K562 (cell line): ENCODE data around the gene AKAP6. TPM values are rescaled to one million over a fixed set of nuclear protein-coding genes. Genes with fewer than 3 reads are reported as not detected.

Experiments used
- ATAC-seq: fragments of 200-7000 bp; cut with Tn5 transposase; 3 replicates; pipeline ENCODE4 v1.9.1; 2020; ENCODE audit warnings: moderate library complexity
- BruUV-seq: library from RNA; stranded (reverse); fragments of 400-500 nt; replicated peaks from 2 replicates; lab custom pipeline; 2021; lab: Mats Ljungman, UMichigan
- CTCF ChIA-PET: fragments of 300-600 bp; formaldehyde crosslinking; extraction: SDS; loops from one replicate; lab custom pipeline; 2021; ENCODE audit warnings: low intra/inter-chr PET ratio; lab: Yijun Ruan, JAX
- POLR2A ChIA-PET: fragments of 300-600, 350-650 bp; sonication (Branson Sonifier 250); formaldehyde crosslinking; extraction: SDS; loops from one replicate; lab custom pipeline; 2021; ENCODE audit warnings: antibody characterized with exemption, inconsistent platforms; lab: Yijun Ruan, JAX
- DNase-seq, 4 experiments: peaks; one replicate each; pipeline versions ENCODE4 v3.0.0 to v3.0.0-alpha.2; 2011 to 2018; ENCODE audit warnings: low spot score in 3 of 4, mixed read lengths in 3 of 4; ENCODE audit errors: extremely low read depth in 1 of 4
- FAIRE-seq: peaks from 2 replicates; lab custom pipeline; 2011; peaks lifted over from hg19 to GRCh38; lab: Jason Lieb, UNC
- H2AFZ ChIP-seq: 2 replicates; pipeline ENCODE4 v1.6.0; 2011; ENCODE audit warnings: low read depth, low read length, control low read depth, inconsistent platforms
- H3K27ac ChIP-seq: fragments of 200-600 bp; 3 replicates; pipeline ENCODE4 v1.8.0; 2011; ENCODE audit warnings: low read depth, mild to moderate bottlenecking, control low read depth, inconsistent platforms, low read length, moderate library complexity, mixed read lengths; ENCODE audit errors: extremely low read depth
- H3K27me3 ChIP-seq, 2 experiments: fragments of 300-600 bp in 1 of 2; 2 replicates in 1 of 2; 3 replicates in 1 of 2; pipeline versions ENCODE4 v1.6.0 to v1.8.0; 2011; ENCODE audit warnings: inconsistent platforms in 2 of 2, low read length in 2 of 2, mild to moderate bottlenecking in 1 of 2, mixed read lengths in 1 of 2, moderate library complexity in 1 of 2; ENCODE audit not compliant: control insufficient read depth in 2 of 2, insufficient read depth in 2 of 2
- H3K36me3 ChIP-seq: fragments of 300-600 bp; 3 replicates; pipeline ENCODE4 v1.8.0; 2011; ENCODE audit warnings: mild to moderate bottlenecking, low read length, inconsistent platforms; ENCODE audit not compliant: control insufficient read depth, insufficient read depth
- H3K4me1 ChIP-seq, 2 experiments: fragments of 200-600 bp in 1 of 2; replicated peaks in 1 of 2; 2 replicates in 1 of 2; 3 replicates in 1 of 2; pipeline versions ENCODE4 v1.5.1 to v1.8.0; 2011; ENCODE audit warnings: inconsistent platforms in 2 of 2, low read length in 2 of 2, mild to moderate bottlenecking in 1 of 2, mixed read lengths in 1 of 2, moderate library complexity in 1 of 2; ENCODE audit not compliant: control insufficient read depth in 2 of 2, insufficient read depth in 2 of 2
- H3K4me2 ChIP-seq: 2 replicates; pipeline ENCODE4 v1.6.1; 2011; ENCODE audit warnings: low read length, control low read depth, inconsistent platforms, mixed read lengths; ENCODE audit not compliant: insufficient read depth
- H3K4me3 ChIP-seq: fragments of 200-600 bp; sonication (generic), shearing (Covaris generic); 2 replicates; pipeline ENCODE4 v1.5.1; 2016; ENCODE audit warnings: control low read depth, inconsistent platforms
- H3K79me2 ChIP-seq: fragments of 200-600 bp; 3 replicates; pipeline ENCODE4 v1.8.0; 2011; ENCODE audit warnings: low read length, inconsistent platforms; ENCODE audit not compliant: control insufficient read depth, insufficient read depth
- H3K9ac ChIP-seq, 2 experiments: 2 replicates each; pipeline versions ENCODE4 v1.6.0 to v1.6.1; 2011; ENCODE audit warnings: low read depth in 2 of 2, low read length in 2 of 2, control low read depth in 1 of 2, inconsistent platforms in 1 of 2, mild to moderate bottlenecking in 1 of 2, mixed read lengths in 1 of 2; ENCODE audit not compliant: insufficient read depth in 1 of 2
- H3K9me1 ChIP-seq: one replicate; pipeline ENCODE4 v1.6.0; 2011; ENCODE audit warnings: inconsistent platforms, mild to moderate bottlenecking, low read length, moderate library complexity; ENCODE audit not compliant: control insufficient read depth, insufficient read depth
- H3K9me3 ChIP-seq: replicated peaks from 2 replicates; pipeline ENCODE4 v1.5.1; 2011; ENCODE audit warnings: low read depth, low read length, inconsistent platforms; ENCODE audit not compliant: control insufficient read depth, insufficient read depth
- H4K20me1 ChIP-seq: replicated peaks from 2 replicates; pipeline ENCODE4 v1.6.1; 2011; ENCODE audit warnings: low read length, inconsistent platforms, mixed read lengths; ENCODE audit not compliant: control insufficient read depth, insufficient read depth
- FOSL1 ChIP-seq: fragments of 200-800 bp; sonication (Bioruptor generic); conservative IDR thresholded peaks from 2 replicates; pipeline ENCODE4 v1.6.1; 2016; ENCODE audit warnings: missing genetic modification characterization, missing compliant biosample characterization
- LCOR ChIP-seq: sonication (generic); formaldehyde crosslinking; IDR thresholded peaks from 2 replicates; pipeline ENCODE4 v1.8.0; 2022; ENCODE audit warnings: mild to moderate bottlenecking, missing genetic modification reagents
- MXI1 ChIP-seq: IDR thresholded peaks from 2 replicates; pipeline ENCODE4 v1.6.1; 2011; ENCODE audit warnings: low read depth, mild to moderate bottlenecking, improper control_type of control experiment, low read length
- POLR2A ChIP-seq: fragments of 450-650 bp; conservative IDR thresholded peaks from 2 replicates; pipeline ENCODE4 v1.6.1; 2016
- SRSF3 ChIP-seq: fragments of 200-400 bp; formaldehyde crosslinking; IDR thresholded peaks from 2 replicates; pipeline ENCODE4 v1.6.1; 2016; ENCODE audit warnings: mild to moderate bottlenecking, low read length, moderate library complexity; ENCODE audit not compliant: insufficient read depth
- ZC3H11A ChIP-seq: IDR thresholded peaks from 2 replicates; pipeline ENCODE4 v1.6.1; 2012; ENCODE audit warnings: low read depth, low read length, improper control_type of control experiment
- WGBS: fragments of 100-300 bp; shearing (Covaris generic); methylation state at CpG from one replicate; pipeline ENCODE4 v1.1.6; 2016; ENCODE audit warnings: low coverage, mixed read lengths; ENCODE audit not compliant: insufficient coverage; ENCODE audit errors: missing lambda C conversion rate; 5-methylcytosine and 5-hydroxymethylcytosine counted together
- in situ Hi-C: fragments of 300-500 bp; cut with MboI; formaldehyde crosslinking; loops from 4 replicates; pipeline ENCODE4 v1.15.0; 2018; ENCODE audit warnings: inconsistent platforms, mixed read lengths
- intact Hi-C: fragments of 100-400 bp; cut with micrococcal nuclease; formaldehyde crosslinking; loops from 2 replicates; pipeline ENCODE4 v1.14.2; 2022
- polyA plus RNA-seq, 8 experiments: library from polyadenylated mRNA; depleted of rRNA in 4 of 8; stranded (reverse) in 5 of 8; unstranded in 3 of 8; fragments of >200 nt; fragmentation: Nextera tagmentation in 2 of 8; fragmentation: Illumina TruSeq in 1 of 8; extraction: Ambion mirVana in 2 of 8; extraction: Trizol in 1 of 8; gene quantifications; 2 replicates each; pipeline versions ENCODE4 v1.2.1 to v1.2.3, GENCODE V29; 2011 to 2014; ENCODE audit warnings: inconsistent platforms in 1 of 8, missing spikeins in 1 of 8
- total RNA-seq, 7 experiments: library from RNA; depleted of rRNA in 6 of 7; stranded (reverse); fragments of >200 nt in 6 of 7; fragmentation: Illumina TruSeq in 2 of 7; extraction: Trizol in 2 of 7; gene quantifications; 2 replicates each; pipeline versions ENCODE4 v1.2.1 to v1.2.3, GENCODE V29; 2011 to 2021; ENCODE audit warnings: low replicate concordance in 1 of 7
- TF ChIP-seq, protein P1 (sequence below): fragments of 450-650 bp; formaldehyde crosslinking; IDR thresholded peaks from 2 replicates; pipeline ENCODE4 v1.4.0; 2022; ENCODE audit warnings: missing genetic modification characterization
- TF ChIP-seq, protein P2 (sequence below): fragments of 250-450 bp; sonication (Bioruptor Pico); IDR thresholded peaks from 2 replicates; pipeline ENCODE4 v1.5.0; 2021

AKAP6 gene
- total and polyA plus RNA-seq, 9 of the 15 experiments (the other 6 are each of a cell fraction or from before 2014, with no cell fraction given): 0.03 to 1.7 (median 0.48) TPM

DNA sequence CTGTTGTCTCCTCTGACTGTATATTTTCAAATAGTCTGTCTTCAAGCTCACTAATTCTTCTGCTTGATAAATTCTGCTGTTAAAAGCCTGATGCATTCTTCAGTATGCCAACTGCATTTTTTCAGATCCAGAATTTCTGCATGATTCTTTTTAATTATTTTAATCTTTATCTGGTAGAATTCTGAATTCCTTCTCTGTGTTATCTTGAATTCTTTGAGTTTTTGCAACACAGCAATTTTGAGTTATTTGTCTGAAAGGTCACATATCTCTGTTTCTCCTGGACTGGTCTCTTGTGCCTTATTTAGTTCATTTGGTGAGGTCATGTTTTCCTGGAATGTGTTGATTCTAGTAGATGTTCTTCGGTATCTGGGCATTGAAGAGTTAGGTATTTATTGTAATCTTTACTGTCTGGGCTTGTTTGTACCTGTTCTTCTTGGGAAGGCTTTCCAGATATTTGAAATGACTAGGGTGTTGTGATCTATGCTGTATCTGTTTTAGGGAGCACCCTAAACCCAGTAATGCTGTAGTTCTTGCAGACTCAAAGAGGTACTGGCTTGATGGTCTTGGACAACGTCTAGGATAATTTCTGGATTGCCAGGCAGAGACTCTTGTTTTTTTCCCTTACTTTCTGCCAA, 415.8 kb downstream of the AKAP6 start (continued):
- TF ChIP-seq SRSF3: no peak

DNA sequence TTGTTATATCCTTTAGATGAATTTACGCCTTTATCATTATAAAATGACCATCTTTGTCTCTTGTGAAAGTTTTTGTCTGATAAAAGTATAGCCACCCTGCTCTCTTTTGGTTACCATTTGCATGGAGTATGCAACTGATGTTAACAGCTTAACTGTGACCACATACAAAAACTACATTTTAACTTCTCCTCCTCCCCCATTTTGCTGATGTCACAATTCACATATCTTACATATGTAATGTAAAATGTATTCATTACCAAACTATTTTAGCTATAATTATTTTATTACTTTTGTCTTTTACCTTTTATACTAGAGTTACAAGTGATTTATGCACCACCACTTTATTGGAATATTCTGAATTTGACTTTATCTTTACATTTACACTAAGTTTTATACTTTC, 425.1 kb downstream of the AKAP6 start:
- POLR2A ChIA-PET: no interaction called here
- no peaks in the 10 kb centered on the region for H3K9me3 ChIP-seq

More for the DNA sequence above, 425.1 kb downstream of the AKAP6 start:
- no peaks in the 10 kb centered on the region for H3K79me2 ChIP-seq
- DNase-seq (no peak), ATAC-seq (no peak), FAIRE-seq (no peak)
- TF ChIP-seq POLR2A (no peak), ZC3H11A (no peak), LCOR (no peak), FOSL1 (tag) (no peak), MXI1 (no peak)
- TF ChIP-seq, protein P1, sequence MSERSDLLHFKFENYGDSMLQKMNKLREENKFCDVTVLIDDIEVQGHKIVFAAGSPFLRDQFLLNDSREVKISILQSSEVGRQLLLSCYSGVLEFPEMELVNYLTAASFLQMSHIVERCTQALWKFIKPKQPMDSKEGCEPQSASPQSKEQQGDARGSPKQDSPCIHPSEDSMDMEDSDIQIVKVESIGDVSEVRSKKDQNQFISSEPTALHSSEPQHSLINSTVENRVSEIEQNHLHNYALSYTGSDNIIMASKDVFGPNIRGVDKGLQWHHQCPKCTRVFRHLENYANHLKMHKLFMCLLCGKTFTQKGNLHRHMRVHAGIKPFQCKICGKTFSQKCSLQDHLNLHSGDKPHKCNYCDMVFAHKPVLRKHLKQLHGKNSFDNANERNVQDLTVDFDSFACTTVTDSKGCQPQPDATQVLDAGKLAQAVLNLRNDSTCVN (CRISPR knock-in tag): no peak
- TF ChIP-seq, protein P2, sequence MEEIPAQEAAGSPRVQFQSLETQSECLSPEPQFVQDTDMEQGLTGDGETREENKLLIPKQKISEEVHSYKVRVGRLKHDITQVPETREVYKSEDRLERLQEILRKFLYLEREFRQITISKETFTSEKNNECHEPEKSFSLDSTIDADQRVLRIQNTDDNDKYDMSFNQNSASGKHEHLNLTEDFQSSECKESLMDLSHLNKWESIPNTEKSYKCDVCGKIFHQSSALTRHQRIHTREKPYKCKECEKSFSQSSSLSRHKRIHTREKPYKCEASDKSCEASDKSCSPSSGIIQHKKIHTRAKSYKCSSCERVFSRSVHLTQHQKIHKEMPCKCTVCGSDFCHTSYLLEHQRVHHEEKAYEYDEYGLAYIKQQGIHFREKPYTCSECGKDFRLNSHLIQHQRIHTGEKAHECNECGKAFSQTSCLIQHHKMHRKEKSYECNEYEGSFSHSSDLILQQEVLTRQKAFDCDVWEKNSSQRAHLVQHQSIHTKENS (CRISPR knock-in tag): no peak
- H3K4me1 ChIP-seq: no peaks in the 10 kb centered on the region
- no peaks in the 10 kb centered on the region for H3K9me1 ChIP-seq
- H3K9ac ChIP-seq: no peak overlapping the region
- no peak overlapping the region for H3K4me3 ChIP-seq
- BruUV-seq: no TSS peak
- H3K27me3 ChIP-seq: no peaks in the 10 kb centered on the region
- intact Hi-C loops (no loop called here), in situ Hi-C loops (no loop called here)
- WGBS: 14% methylated on average over 1 of the region's 1 CpG
- no peak overlapping the region for H3K27ac ChIP-seq
- CTCF ChIA-PET: no interaction called here
- H4K20me1 ChIP-seq: no peaks in the 10 kb centered on the region
- H3K4me2 ChIP-seq: no peak overlapping the region
- no peak overlapping the region for H2AFZ ChIP-seq
- H3K36me3 ChIP-seq: no peaks in the 10 kb centered on the region
